Activated T-helper 1 cell treated with Interleukin-2 at 50 U/mL for 16 hours (primary cell): Measurements from ENCODE around the gene ASAP2.
"Not testable (repeated sequence)": the region's sequence is repeated elsewhere in the genome, so short reads cannot be mapped to it uniquely, and the experiment has no call there.

ENCODE experiments used
- DNase-seq: peaks from one replicate; pipeline ENCODE4 v3.0.0-alpha.2; 2020; ENCODE audit warnings: low read depth

The ASAP2 gene

GRCh38 chr2:9251154-9252001 lies 44.8 kb downstream of the ASAP2 start:
- DNase-seq: no peak

GRCh38 chr2:9252002-9252357 lies 45.4 kb downstream of the ASAP2 start:
- DNase-seq: no peak

- DNase-seq: no peak
Measured at GRCh38 chr2:9255416-9255815, 48.8 kb downstream of the ASAP2 start.

DNA sequence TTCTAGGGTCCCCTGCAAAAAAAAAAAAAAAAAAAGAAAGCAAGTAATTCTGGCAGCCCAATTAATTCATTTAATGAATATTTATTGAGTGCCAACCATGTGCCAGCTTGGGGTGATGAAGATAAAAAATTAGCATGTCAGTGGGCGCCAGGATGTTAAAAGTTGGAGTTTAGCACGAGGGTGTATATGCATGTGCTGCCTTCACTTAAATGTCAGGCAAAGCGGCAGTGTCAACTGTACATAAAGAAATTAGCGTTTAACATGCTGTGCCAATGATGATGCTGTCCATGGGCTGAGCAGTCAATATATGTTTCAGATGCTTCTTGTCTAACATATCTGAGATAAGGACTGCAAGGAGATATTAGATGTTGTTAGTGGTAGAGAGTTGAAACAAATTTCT lies 49.5 kb downstream of the ASAP2 start:
- DNase-seq: no peak

- DNase-seq: no peak
Measured at GRCh38 chr2:9256570-9257043, 50.0 kb downstream of the ASAP2 start.

DNA sequence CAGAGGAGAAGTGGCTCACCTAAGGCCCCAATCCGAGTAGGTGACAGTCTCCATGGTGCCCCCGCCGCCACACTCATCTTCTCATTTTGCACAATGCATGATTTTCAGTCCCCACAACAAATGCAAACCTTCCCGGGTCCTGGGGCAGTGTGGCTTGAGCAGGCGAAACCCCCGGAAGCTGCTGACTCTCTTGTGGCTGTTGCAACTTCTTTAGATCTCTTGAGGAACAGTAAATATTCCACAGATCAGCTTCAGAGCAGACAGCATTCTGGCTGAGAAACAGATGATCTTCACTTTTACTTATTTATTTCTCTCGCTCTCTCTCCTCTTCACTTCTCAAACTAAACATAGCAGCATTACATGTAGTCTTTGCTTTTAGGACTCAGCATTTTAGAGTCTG lies 51.9 kb downstream of the ASAP2 start:
- no peak for DNase-seq

DNA sequence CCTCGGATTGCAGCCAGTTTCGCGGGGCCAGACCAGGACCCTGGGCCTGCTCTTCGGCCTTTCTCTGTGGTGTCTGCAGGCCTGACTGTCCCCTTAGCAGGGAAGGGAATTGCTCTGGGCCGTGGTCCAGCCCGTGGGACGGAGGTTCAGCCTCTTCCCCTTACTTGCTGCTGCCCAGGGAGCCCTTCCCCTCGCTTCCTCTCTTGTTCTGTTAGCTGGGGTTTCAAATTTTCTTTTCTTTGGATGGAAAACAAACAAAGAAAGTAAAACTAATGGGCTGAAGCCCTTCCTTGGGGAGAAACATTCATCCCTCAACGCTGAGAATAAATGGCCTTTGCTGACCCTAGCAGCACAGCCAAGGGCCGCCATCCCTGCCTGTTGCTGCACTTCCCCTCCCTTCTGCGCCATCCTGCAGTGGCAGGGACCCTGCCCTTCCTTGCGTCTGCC lies 52.4 kb downstream of the ASAP2 start:
- no peak for DNase-seq

- no peak for DNase-seq
Measured at GRCh38 chr2:9260464-9260918, 53.9 kb downstream of the ASAP2 start.

DNA sequence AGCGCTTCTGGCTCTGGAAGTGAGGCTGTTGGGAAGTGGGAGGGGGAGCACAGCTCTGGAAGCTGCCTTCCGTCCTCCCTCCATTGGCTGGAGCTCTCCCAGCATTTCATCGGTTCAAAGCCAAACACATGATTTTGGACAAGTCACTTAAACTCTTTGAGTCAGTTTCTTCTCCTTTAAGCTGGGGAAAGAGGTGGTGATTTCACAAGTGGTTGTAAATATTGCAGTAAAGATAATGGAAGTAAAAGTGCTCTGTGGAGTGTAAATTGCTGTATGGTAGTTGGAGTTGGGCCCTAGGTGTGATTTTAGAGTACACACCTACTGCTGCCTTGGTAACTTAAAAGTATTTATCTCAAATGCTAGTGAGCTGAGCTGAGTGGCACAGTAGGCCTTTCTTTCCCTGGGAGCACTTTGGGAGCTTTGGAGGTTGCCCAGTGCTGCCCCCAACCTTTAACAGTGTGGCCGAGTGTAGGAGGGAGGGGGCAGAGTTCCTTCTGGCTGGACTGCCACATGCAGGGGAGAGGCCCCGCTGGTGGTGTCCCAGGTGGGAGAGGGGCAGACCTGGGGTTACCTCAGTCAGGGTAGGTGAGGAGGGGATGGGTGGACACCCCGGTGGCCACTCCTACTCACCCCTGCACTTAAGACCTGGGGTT lies 54.7 kb downstream of the ASAP2 start:
- DNase-seq: no peak

GRCh38 chr2:9262671-9263171 lies 56.1 kb downstream of the ASAP2 start:
- no peak for DNase-seq

- no peak for DNase-seq
Measured at GRCh38 chr2:9263428-9263827, 56.8 kb downstream of the ASAP2 start.

GRCh38 chr2:9264301-9264700 lies 57.7 kb downstream of the ASAP2 start:
- DNase-seq: no peak

DNA sequence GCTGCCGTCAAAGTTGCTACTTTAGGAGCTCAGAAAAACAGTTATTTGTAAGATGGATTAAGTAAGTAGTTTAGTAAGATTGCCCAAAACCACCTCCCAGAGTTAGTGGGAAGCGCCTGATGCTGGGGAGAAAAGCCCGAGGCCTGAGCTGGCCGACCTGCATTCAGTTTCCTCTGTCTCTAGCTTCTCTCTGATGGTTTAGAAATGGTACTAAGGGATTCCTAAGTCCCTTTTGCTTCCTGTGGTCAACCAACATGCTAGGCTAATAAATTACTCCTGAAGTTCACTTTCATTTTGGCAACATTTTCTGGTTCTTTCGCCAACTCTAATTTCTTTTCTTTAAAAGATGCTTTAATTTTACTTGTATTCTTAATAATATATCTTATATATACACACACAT lies 60.1 kb downstream of the ASAP2 start:
- DNase-seq: no peak

DNA sequence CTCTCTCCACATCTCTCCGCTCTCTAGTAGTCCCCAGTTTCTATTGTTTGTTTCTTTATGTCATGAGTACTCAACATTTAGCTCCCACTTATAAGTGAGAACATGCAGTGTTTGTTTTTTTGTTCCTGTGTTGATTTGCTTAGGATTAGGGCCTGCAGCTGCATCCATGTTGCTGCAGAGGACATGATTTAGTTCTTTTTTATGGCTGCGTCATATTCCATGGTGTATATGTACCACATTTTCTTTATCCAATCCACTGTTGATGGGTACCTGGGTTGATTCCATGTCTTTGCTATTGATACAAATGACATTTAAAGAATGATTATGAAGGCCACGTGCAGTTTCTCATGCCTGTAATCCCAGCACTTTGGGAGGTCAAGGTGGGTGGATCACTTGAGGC lies 60.7 kb downstream of the ASAP2 start:
- DNase-seq: not testable (repeated sequence)

GRCh38 chr2:9268301-9269080 lies 61.9 kb downstream of the ASAP2 start:
- DNase-seq: no peak

GRCh38 chr2:9269295-9269694 lies 62.7 kb downstream of the ASAP2 start:
- DNase-seq: no peak

DNA sequence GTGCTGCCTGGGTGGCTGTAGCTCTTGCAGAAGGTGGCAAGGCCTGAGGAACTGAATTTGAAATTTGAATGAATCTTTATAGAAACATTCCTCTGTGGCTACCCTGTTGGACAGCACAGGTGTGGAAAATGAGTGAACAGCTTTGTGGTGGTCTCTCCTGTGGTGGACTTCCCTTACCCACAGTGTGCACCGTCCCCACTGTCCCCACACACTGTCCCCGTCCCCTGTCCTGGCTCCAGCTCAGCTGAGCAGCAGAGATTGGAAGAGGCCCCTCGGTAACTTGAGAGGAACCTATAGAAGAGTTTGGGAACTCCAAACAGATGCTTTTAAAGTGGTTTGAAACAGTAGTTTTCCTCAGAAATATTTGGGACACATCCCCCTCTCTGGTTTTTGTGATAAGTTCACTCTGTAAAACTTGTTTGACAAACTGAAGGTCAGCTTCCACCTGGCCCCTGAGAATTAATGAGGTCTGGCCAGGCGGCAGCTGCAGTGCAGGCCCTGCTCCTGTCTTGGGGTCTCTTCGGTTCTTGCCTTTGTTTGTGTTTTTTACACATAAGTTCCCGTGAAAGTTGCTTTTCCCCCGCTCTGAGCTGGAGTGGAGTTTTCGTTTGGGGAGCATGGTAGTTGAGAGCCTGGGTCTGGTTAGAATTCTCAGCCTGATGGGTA lies 63.2 kb downstream of the ASAP2 start:
- no peak for DNase-seq

DNA sequence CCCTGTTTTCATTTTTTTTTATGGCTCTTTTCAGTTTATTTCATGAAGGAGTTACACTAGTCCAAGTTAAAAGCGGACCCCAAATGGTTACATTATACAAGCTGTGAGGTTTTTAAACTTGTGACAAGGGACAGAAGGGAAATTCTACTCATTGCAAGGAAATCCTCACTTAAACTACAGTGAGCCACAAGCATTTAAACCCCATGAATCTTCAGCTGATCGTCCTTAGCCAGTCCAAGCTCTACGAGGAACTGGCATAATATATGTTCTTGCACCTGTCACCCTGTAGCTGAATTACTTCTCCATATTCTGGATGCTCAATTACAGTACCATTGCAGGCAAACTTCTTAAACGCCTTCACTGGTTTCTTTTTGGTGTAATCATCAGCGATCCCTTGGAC lies 64.5 kb downstream of the ASAP2 start:
- DNase-seq: no peak

DNA sequence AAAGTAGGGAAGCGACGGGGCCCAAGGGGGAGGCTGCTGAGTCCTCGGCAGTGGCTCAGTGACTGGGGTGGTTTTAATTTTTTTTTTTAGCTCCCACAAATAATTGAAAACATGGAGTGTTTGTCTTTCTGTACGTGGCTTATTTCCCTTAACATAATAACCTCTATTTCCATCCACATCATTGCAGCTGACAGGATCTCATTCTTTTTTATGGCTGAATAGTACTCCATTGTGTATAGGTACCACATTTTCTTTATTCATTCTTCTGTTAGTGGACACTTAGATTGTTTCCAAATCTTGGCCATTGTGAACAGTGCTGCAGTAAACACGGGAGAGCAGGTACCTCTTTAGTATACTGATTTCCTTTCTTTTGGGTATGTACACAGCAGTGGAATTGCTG lies 65.1 kb downstream of the ASAP2 start:
- DNase-seq: no peak

- DNase-seq: no peak
Measured at GRCh38 chr2:9273486-9274130, 67.0 kb downstream of the ASAP2 start.

DNA sequence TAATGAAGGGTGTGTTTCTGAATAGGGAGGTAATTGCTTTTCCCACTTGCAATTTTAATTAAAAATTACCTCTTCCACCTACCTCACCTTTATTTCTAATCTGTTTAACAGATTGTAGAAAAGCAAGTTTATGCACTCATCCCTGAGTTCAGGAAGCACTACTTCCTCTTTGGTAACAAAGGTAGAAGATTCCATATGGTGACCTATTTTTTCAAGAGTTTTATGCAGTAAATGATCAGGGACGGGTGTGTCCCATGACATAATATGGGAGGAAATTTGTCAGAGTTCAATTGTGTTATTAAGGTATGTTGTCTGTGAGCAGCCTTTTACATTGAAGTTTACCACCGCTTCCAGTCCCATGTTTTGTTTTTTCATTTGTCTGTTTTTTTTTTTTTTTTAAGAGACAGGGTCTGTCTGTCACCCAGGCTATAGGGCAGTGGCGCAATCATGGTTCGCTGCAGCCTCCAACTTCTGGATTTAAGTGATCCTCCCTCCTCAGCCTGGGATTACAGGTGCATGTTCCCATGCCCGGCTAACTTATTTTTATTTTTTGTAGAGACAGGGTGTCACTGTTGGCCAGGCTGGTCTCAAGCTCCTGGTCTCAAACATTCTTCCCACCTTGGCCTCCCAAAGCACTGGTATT lies 68.2 kb downstream of the ASAP2 start:
- no peak for DNase-seq
